AG04450 (cell line): ENCODE data around the gene MYL6B. TPM values are rescaled to one million over a fixed set of nuclear protein-coding genes. Genes with fewer than 3 reads are reported as not detected.

Source experiments
- CTCF ChIA-PET: fragments of 300-600, 350-600 bp; formaldehyde crosslinking; extraction: SDS; loops from one replicate; lab custom pipeline; 2022; ENCODE audit warnings: antibody characterized with exemption, inconsistent platforms; lab: Charles Lee
- POLR2A ChIA-PET: fragments of 350-600 bp; formaldehyde crosslinking; extraction: SDS; loops from one replicate; lab custom pipeline; 2021; ENCODE audit warnings: antibody characterized with exemption, inconsistent platforms; lab: Yijun Ruan, JAX
- DNase-seq: peaks from one replicate; pipeline ENCODE4 v3.0.0-alpha.2; 2011; ENCODE audit warnings: low read depth, low spot score
- H3K27ac ChIP-seq: one replicate; pipeline ENCODE4 v1.5.1; 2012; ENCODE audit warnings: low read depth, low read length, control low read depth
- H3K27me3 ChIP-seq: one replicate; pipeline ENCODE4 v1.6.0; 2012; ENCODE audit warnings: low read length; ENCODE audit not compliant: control insufficient read depth, insufficient read depth
- H3K4me3 ChIP-seq: 2 replicates; pipeline ENCODE4 v1.5.1; 2011; ENCODE audit warnings: mild to moderate bottlenecking, low read depth, low read length, control low read depth
- H3K9me3 ChIP-seq: 2 replicates; pipeline ENCODE4 v1.5.1; 2012; ENCODE audit warnings: low read length; ENCODE audit not compliant: control insufficient read depth, insufficient read depth
- CTCF ChIP-seq: IDR thresholded peaks from 2 replicates; pipeline ENCODE4 v1.5.1; 2011; ENCODE audit warnings: low read depth, low read length, control low read depth, inconsistent platforms
- polyA plus RNA-seq: library from polyadenylated mRNA; depleted of rRNA; stranded (reverse); fragments of >200 nt; gene quantifications from 2 replicates; pipeline ENCODE4 v1.2.3, GENCODE V29; 2011

The MYL6B gene
- polyA plus RNA-seq, 1 experiment: 124 TPM

- POLR2A ChIA-PET: no interaction called here
- H3K4me3 ChIP-seq: no peak overlapping the region
- H3K9me3 ChIP-seq: no peaks in the 10 kb centered on the region
- H3K27ac ChIP-seq: no peak overlapping the region
- no peaks in the 10 kb centered on the region for H3K27me3 ChIP-seq
- no peak for TF ChIP-seq CTCF
- CTCF ChIA-PET: no interaction called here
- no peak for DNase-seq
Observed at GRCh38 chr12:56178347-56178746, 26.0 kb downstream of the MYL6B start.

DNA sequence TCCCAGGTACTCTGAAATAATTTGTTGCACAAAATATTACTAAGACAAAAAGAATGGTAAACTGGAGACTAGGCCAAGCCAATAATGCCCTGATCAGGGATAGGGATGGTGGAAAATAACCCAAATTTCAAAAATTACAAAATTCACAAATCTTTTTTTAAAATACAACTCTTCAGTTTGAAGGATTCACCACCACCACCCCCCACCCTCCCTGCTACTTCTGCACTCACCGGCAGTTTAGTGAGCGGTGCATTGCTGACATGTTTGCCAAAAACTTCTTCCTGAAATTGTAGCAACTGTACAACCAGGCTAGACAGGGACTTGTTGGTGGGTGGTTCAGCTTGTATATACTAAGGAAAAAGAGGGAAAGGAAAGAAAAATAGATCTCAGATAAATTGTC is 34.6 kb downstream of the MYL6B start:
- no peak for DNase-seq
- TF ChIP-seq CTCF: no peak
- Histone ChIP-seq H3K4me3 (no peak overlapping the region; the same call in 1 of the 2 replicates), H3K9me3 (no peaks in the 10 kb centered on the region), H3K27me3 (no peaks in the 10 kb centered on the region), H3K27ac (no peak overlapping the region)
- ChIA-PET CTCF (interaction anchor here (3.8 to 6.2 kb wide), 2 partner anchors 35 to 68 kb away, joined by 73 to 96 read pairs; partner anchors contain the start of genes RNF41, RPL41 and ZC3H10), POLR2A (interaction anchor here (0.7 to 3.3 kb wide), 4 partner anchors 10 to 69 kb away, joined by 3 to 30 read pairs (median 14); partner anchors contain the start of genes ESYT1, RNF41, RPL41 and ZC3H10)

- no peak for DNase-seq
- peak overlapping the region; percentile 79 for H3K4me3 ChIP-seq
- TF ChIP-seq CTCF: no peak
- POLR2A ChIA-PET: interaction anchor here (0.9 to 3.3 kb wide), 5 partner anchors 9 to 71 kb away, joined by 3 to 30 read pairs (median 4); partner anchors contain the start of genes RNF41, RPL41 and ZC3H10
- no peaks in the 10 kb centered on the region for H3K27me3 ChIP-seq
- H3K27ac ChIP-seq: peak overlapping the region; percentile 31
- CTCF ChIA-PET: interaction anchor here (1.4 to 6.2 kb wide), 10 partner anchors 8 to 69 kb away, joined by 5 to 96 read pairs (median 13); partner anchors contain the start of genes ESYT1, MYL6, RNF41 and RPL41
- H3K9me3 ChIP-seq: no peaks in the 10 kb centered on the region
Observed at GRCh38 chr12:56188131-56188777, 35.9 kb downstream of the MYL6B start.

DNA sequence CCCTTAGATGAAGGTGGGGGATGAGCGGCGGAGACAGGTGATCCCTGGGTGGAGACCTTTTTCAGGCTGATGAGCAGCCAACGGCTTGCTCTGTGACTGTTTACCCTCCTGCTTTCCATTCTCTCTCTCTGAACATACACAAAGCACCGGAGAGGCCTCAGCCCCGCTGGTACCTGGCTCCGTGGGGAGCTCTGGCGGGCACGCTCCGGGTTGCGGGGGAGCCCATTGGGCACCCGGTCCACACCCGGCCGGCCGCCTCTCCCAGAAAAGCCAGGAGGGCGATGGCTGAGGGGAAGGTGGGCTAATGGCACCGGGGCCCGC is 36.4 kb downstream of the MYL6B start:
- Histone ChIP-seq H3K4me3 (peak overlapping the region; percentile 79), H3K27ac (peak overlapping the region; percentile 31), H3K9me3 (no peaks in the 10 kb centered on the region), H3K27me3 (no peaks in the 10 kb centered on the region)
- ChIA-PET POLR2A (interaction anchor here (0.6 to 3.3 kb wide), 8 partner anchors 12 to 171 kb away, joined by 3 to 30 read pairs (median 4); partner anchors contain the start of genes PA2G4, RNF41, RPL41 and STAT2), CTCF (interaction anchor here (0.7 to 6.2 kb wide), 23 partner anchors 8 to 138 kb away, joined by 3 to 96 read pairs (median 7); partner anchors contain the start of genes COQ10A, ESYT1, MYL6 and RNF41)
- no peak for TF ChIP-seq CTCF
- DNase-seq: no peak
